Tibial nerve (tissue), 4 donors: ENCODE measurements around the gene IL3. TPM values are rescaled to one million over a fixed set of nuclear protein-coding genes. Genes with fewer than 3 reads are reported as not detected.

Experiments used
- DNase-seq, 2 donors: peaks; one replicate each; pipeline ENCODE4 v3.0.0-alpha.2; 2019; ENCODE audit warnings: low spot score in 2 of 2
- H3K27ac ChIP-seq, 4 donors: fragments of 200-600 bp; sonication (generic) in 3 of 4; one replicate each; pipeline ENCODE4 v1.5.1; 2017 to 2019; ENCODE audit warnings: mild to moderate bottlenecking in 1 of 4
- H3K27me3 ChIP-seq, 2 donors: fragments of 200-600 bp; sonication (generic) in 1 of 2; one replicate each; pipeline versions ENCODE4 v1.5.1 to v1.6.0; 2017 to 2019
- H3K36me3 ChIP-seq, 3 donors: fragments of 200-600 bp; sonication (generic); one replicate each; pipeline ENCODE4 v1.5.1; 2018 to 2019
- H3K4me1 ChIP-seq, 4 donors: fragments of 200-600 bp; sonication (generic) in 3 of 4; one replicate each; pipeline ENCODE4 v1.5.1; 2017 to 2019
- H3K4me3 ChIP-seq, 4 donors: fragments of 200-600 bp; sonication (generic) in 3 of 4; one replicate each; pipeline ENCODE4 v1.5.1; 2017 to 2019; ENCODE audit warnings: mild to moderate bottlenecking in 1 of 4, moderate library complexity in 1 of 4
- H3K9me3 ChIP-seq, 4 donors: fragments of 200-600 bp; sonication (generic) in 3 of 4; one replicate each; pipeline ENCODE4 v1.5.1; 2017 to 2019
- CTCF ChIP-seq, 5 experiments: fragments of 200-600 bp in 3 of 5; fragments of 450-650 bp in 2 of 5; sonication (generic) in 3 of 5; IDR thresholded peaks; one replicate each; pipeline ENCODE4 v1.5.1; 2016 to 2019; ENCODE audit warnings: antibody characterized with exemption in 5 of 5, mild to moderate bottlenecking in 3 of 5, moderate library complexity in 2 of 5
- EP300 ChIP-seq, 2 donors: sonication (generic); formaldehyde crosslinking; IDR thresholded peaks; one replicate each; pipeline ENCODE4 v1.6.1; 2017; ENCODE audit warnings: antibody characterized with exemption in 2 of 2, mild to moderate bottlenecking in 1 of 2
- POLR2A ChIP-seq, 2 donors: fragments of 450-650 bp; IDR thresholded peaks; one replicate each; pipeline ENCODE4 v1.6.1; 2017; ENCODE audit warnings: antibody characterized with exemption in 2 of 2, mild to moderate bottlenecking in 2 of 2, moderate library complexity in 2 of 2
- WGBS, 2 donors: methylation state at CpG; one replicate each; pipeline ENCODE4 v1.1.5; 2018; 5-methylcytosine and 5-hydroxymethylcytosine counted together
- total RNA-seq, 4 donors: library from RNA; depleted of rRNA; stranded (reverse); fragments of >200 nt; gene quantifications; one replicate each; pipeline ENCODE4 v1.1.0, GENCODE V29; 2016

IL3 gene
- total RNA-seq, 4 donors from 2014 or later, result not detected

- H3K9me3 ChIP-seq, result no peaks in the 10 kb centered on the region
- H3K36me3 ChIP-seq, result no peaks in the 10 kb centered on the region
- no peak for DNase-seq
- TF ChIP-seq POLR2A (IDR thresholded peaks at IDR 0.05), result no peak
- H3K27me3 ChIP-seq, result no peaks in the 10 kb centered on the region
- 87 to 89% methylated on average over 6 of the region's 6 CpGs for WGBS, 2 donors
- H3K4me3 ChIP-seq, result no peak overlapping the region
- H3K27ac ChIP-seq, result no peak overlapping the region
- peaks cover 0 to 6% (median 0%) of the 10 kb centered on the region in 4 donors for H3K4me1 ChIP-seq
These were observed 26.7 kb downstream of the IL3 start for GRCh38 chr5:132087176-132087575.

- no peaks in the 10 kb centered on the region for H3K27me3 ChIP-seq
- no peak overlapping the region for H3K27ac ChIP-seq
- no peak overlapping the region for H3K4me3 ChIP-seq
- H3K9me3 ChIP-seq, result no peaks in the 10 kb centered on the region
- H3K4me1 ChIP-seq, result peaks cover 0 to 6% (median 0%) of the 10 kb centered on the region in 4 donors
- no peak for TF ChIP-seq EP300 (IDR thresholded peaks at IDR 0.05)
- TF ChIP-seq CTCF (IDR thresholded peaks at IDR 0.05), result no peak
- TF ChIP-seq POLR2A (IDR thresholded peaks at IDR 0.05), result no peak
- no peak for DNase-seq
- no peaks in the 10 kb centered on the region for H3K36me3 ChIP-seq
- WGBS, 2 donors, result 82 to 86% methylated on average over 8 of the region's 8 CpGs
These were observed 27.2 kb downstream of the IL3 start for GRCh38 chr5:132087661-132088060.

- H3K36me3 ChIP-seq, result no peaks in the 10 kb centered on the region
- H3K9me3 ChIP-seq, result no peaks in the 10 kb centered on the region
- peaks cover 0 to 6% (median 0%) of the 10 kb centered on the region in 4 donors for H3K4me1 ChIP-seq
- H3K4me3 ChIP-seq, result no peak overlapping the region
- no peak for DNase-seq
- WGBS, 2 donors, result 89 to 92% methylated on average over 1 of the region's 1 CpG
- TF ChIP-seq EP300 (IDR thresholded peaks at IDR 0.05) (no peak), POLR2A (IDR thresholded peaks at IDR 0.05) (no peak), CTCF (IDR thresholded peaks at IDR 0.05) (no peak)
- H3K27me3 ChIP-seq, result no peaks in the 10 kb centered on the region
- H3K27ac ChIP-seq, result no peak overlapping the region
These were observed 28.9 kb downstream of the IL3 start for GRCh38 chr5:132089363-132089762.

- no peak overlapping the region for H3K27ac ChIP-seq
- peaks cover 0 to 6% (median 0%) of the 10 kb centered on the region in 4 donors for H3K4me1 ChIP-seq
- no peak for TF ChIP-seq POLR2A (IDR thresholded peaks at IDR 0.05)
- TF ChIP-seq CTCF (IDR thresholded peaks at IDR 0.05), result no peak
- TF ChIP-seq EP300 (IDR thresholded peaks at IDR 0.05), result no peak
- no peak for DNase-seq
- no peaks in the 10 kb centered on the region for H3K9me3 ChIP-seq
- no peaks in the 10 kb centered on the region for H3K36me3 ChIP-seq
- no peaks in the 10 kb centered on the region for H3K27me3 ChIP-seq
- no peak overlapping the region for H3K4me3 ChIP-seq
These were observed 29.7 kb downstream of the IL3 start for GRCh38 chr5:132090107-132090506.

GRCh38 chr5:132093271-132093670, 32.8 kb downstream of the IL3 start:
- Histone ChIP-seq H3K36me3 (no peaks in the 10 kb centered on the region), H3K4me1 (no peaks in the 10 kb centered on the region), H3K27me3 (no peaks in the 10 kb centered on the region), H3K9me3 (no peaks in the 10 kb centered on the region), H3K4me3 (no peak overlapping the region), H3K27ac (no peak overlapping the region)
- 30 to 36% methylated on average over 3 of the region's 3 CpGs for WGBS, 2 donors
- TF ChIP-seq EP300 (IDR thresholded peaks at IDR 0.05), result no peak
- DNase-seq, result no peak

- H3K36me3 ChIP-seq, result no peaks in the 10 kb centered on the region
- WGBS, 2 donors, result 70 to 72% methylated on average over 11 to 12 of the region's 12 CpGs
- H3K27me3 ChIP-seq, result no peaks in the 10 kb centered on the region
- H3K9me3 ChIP-seq, result no peaks in the 10 kb centered on the region
- no peak for DNase-seq
- no peak for TF ChIP-seq EP300 (IDR thresholded peaks at IDR 0.05)
- TF ChIP-seq CTCF (IDR thresholded peaks at IDR 0.05), result no peak
- no peak overlapping the region for H3K27ac ChIP-seq
- H3K4me1 ChIP-seq, result no peaks in the 10 kb centered on the region
- H3K4me3 ChIP-seq, result no peak overlapping the region
These were observed 34.1 kb downstream of the IL3 start for GRCh38 chr5:132094393-132095076.
